Stimulated activated CD8-positive, alpha-beta memory T cell treated with anti-CD3 and anti-CD28 coated beads, Interleukin-12 subunit alpha, Interleukin-12 subunit beta, amount 100 ng/mL, for 1 hour (primary cell): ENCODE data around the gene SCGN.

Source experiments
- DNase-seq: peaks from one replicate; pipeline ENCODE4 v3.0.0-alpha.2; 2020; ENCODE audit warnings: low read depth

SCGN gene

GRCh38 chr6:25686856-25687255 lies 34.8 kb downstream of the SCGN start:
- no peak for DNase-seq

- DNase-seq: no peak
Observed at GRCh38 chr6:25689966-25690365, 38.0 kb downstream of the SCGN start.

DNA sequence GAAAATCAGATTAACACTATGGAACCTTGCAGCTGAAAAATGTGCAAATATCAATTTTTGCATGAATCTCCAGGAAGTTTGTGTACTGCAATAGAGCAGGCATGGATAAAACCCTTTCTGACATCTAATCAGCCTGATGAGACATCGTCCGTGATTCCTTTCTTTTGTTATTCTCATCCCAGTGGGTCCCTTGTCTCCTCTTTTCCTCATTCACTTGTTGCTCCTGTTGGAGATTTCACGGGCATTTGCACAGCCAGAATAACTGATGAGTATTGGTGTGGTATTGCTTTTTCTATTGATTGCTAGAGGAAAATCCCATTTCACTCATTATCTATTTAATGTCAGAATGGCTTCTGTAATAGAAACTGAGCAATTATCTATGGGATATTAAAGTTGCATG lies 39.9 kb downstream of the SCGN start:
- no peak for DNase-seq

DNA sequence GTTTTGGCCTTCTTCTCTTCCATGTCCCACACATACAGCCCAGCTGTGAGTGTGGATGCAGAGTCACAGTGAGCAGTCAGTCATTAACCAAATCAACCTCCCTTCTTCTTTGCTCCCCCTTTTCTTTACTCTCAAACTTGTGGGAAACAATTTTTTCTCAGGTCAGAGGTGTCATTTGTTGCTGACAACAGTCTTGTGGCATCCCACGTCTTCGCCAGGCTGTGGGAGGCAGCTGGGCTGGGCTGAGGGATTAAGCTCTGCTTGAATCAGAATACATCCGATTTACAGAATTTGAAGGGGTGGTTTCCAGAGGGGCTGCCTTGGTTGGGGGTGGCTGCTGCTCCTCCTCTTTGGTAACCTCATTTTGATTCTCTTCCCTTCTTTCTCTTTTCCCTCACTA lies 40.5 kb downstream of the SCGN start:
- no peak for DNase-seq

DNA sequence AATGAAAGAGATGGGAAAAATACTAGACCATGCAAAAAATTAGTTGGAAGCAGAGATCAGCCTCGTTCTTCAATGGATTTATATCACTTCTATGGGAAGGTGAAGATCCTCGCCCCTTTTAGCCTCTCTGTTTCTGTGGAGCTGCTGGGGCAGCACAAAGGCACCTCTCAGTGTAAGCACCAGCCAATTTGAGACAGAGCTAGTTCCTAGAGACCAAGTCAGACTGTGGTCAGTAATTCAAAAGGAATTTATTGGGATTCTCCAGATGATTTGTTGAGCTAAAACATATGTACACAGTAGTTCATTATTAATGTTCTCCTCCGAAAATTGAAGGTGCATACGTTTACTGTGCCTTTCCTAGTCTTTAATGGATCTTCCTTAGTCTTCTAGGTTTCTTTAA lies 42.4 kb downstream of the SCGN start:
- no peak for DNase-seq

DNA sequence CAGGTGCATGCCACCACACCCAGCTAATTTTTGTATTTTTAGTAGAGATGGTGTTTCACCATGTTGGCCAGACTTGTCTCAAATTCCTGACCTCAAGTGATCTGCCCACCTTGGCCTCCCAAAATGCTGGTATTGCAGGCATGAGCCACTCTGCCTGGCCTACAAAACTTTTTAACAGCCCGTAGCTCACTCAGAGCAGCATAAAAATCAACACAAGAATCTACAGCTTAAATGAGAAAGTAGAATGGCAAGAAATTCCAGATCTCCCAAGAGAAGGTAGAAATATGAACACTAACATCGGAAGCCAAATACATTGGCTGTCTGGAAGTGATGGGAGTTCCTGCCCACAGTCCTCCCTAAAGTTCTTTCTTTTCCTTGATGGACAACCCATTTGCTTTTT lies 43.7 kb downstream of the SCGN start:
- DNase-seq: no peak

DNA sequence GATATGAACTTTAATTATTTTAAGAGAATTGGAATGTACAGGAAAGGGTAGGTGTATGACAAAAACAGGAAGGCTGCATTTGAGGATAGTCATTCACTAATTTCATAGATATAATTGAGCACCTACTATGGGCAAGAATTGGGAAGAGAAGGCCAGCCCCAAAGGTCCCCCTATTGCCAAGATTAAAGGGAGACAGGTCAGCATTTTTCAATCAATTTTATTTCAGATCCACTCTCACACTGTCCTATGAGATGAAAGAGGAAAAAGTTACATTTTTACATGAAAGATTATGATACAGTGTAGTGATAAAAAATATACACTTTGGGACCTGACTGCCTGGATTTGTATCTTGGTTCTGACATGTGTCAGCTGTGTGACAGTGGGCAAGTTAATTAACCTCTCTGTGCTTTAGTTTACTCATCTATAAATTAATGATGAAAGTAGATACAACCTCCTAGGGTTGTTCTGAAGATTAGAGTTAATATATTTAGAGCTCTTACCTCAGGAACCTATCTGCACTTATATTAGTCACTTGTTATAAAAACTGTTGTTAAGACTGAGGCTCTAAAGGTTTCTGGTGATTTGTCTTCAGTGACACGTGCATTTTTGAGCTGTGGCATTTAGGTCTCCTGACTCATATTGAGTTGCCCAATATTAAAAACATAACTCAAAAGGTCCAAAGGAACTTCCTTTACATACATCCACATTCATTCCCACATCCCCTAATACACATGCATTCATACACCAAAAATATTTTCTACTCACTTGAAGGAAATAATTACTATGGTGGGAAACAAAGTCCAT lies 45.7 kb downstream of the SCGN start:
- DNase-seq: no peak

- DNase-seq: no peak
Observed at GRCh38 chr6:25698631-25699030, 46.6 kb downstream of the SCGN start.

DNA sequence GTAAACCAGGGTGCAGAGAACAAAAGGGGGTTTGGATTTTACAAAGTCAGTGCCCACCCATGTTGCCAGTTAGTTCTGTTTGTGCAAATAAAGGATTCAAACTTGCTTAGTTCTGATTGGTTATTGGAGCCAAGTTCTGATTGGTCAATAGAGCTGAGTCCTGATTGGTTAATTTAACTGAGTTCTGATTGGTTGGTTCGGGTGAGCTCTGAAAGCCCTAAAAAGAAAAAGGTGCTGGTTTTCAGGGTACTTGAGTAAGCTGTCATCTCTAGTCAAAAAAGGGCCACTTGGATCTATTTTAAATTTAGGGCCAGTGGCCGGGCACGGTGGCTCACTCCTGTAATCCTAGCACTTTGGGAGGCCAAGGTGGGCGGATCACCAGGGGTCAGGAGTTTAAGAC lies 47.6 kb downstream of the SCGN start:
- DNase-seq: no peak

DNA sequence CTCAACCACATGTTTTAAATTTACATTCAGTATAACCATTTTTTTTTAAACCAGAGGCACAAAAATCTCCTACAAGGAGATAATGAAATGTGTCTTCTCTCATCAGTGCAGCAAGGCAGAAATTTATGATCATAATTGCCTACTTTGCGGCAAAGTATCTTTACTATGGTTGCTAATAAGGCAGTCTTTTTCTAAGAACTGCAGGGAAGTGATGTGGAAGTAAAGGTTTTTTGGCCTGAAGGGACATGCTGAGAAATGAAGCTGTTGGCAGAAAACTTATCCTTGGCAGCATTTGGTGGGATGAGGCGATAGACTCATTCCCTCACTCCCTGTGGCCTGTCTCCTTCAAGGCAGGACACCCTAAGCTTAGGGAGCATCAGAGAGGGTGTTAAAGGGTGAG lies 48.7 kb downstream of the SCGN start:
- DNase-seq: no peak

GRCh38 chr6:25701807-25702206 lies 49.8 kb downstream of the SCGN start:
- DNase-seq: no peak

- DNase-seq: no peak
Observed at GRCh38 chr6:25703005-25703404, 51.0 kb downstream of the SCGN start.

DNA sequence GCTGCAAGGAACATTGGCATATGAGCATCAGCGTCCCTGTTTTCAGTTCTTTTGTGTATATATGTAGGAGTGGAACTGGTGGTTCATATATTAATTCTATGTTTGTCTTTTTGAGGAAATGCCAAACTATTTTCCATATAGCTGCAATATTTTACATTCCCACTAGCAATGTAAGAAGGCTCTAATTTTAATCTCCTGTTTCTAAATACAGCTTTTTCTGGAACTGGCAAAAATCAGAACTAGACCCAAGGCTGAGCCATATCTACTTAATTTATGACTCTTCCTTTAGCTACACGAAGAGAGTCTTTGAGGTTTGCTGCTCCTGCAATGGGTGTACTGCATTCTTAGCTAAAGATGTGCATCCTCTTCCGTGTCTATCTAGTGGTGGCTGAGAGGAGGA lies 52.0 kb downstream of the SCGN start:
- no peak for DNase-seq

DNA sequence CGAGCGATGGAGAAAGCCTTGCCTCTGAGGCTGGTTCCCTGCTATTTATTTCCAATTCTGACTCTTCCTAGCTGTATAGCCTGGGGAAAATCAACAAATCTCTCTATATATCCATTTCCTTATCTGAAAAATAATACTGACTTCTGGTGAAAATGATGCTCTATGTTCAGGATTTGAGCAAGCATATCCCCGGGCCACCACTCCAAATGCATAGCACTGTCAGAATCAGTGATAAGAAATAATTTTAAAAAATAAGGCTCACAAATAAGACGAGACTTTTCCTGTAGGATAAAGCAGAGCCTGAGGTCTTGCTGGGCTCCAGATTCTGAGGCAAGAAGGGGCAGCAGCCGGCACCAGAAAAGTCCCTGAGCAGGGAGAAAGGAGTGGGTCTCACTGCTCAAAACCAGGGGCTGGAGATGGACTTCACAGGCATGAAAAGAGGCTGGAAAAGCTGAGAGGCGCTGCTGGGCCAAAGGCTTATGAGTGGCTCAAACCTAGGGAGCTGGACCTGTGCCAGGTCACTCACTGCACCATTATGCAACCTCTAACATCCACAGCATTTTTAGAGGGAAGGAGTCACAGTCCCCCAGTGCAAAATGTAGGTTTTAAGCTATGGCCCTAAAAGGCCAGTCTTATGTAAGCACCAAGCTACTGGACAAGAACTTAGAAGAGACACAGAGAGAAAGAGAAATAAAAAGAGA lies 54.4 kb downstream of the SCGN start:
- DNase-seq: no peak

- no peak for DNase-seq
Observed at GRCh38 chr6:25709761-25710160, 57.7 kb downstream of the SCGN start.

DNA sequence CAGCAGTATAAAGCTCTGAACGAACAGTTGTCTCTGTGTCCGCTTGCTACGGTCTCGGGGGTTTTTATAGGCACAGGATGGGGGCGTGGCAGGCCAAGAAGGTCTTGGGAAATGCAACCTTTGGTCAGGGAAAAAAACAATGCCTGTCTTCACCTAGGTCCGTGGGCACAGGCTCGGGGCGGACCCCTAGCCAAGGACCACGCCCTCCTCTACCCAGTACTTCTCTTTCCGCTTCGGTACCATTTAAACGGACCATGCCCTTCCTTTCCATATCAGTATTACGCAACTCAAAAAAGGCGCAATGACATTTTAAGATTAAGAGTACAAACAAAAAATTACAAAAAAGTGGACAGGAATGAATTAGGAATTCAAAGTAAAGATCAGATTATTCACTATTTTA lies 58.3 kb downstream of the SCGN start:
- no peak for DNase-seq

GRCh38 chr6:25713824-25714223 lies 61.8 kb downstream of the SCGN start:
- no peak for DNase-seq

DNA sequence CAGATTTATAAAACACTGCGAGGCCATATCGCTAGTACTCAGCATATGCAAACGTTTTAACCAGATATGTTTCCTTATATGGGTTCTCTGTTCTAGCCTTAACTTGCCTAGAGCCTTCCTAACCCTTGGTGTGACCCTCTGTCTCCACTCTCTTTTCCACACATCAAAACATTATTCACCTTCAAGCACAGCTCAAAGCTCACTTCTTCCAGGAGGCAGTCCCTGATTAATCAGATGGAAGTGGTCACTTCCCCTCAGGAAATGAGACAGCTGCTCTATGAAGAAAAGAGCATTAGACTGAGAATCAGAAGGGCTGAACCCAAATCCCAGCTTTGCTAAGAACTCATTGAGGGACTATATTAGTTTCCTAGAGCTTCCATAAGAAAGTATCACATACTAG lies 62.8 kb downstream of the SCGN start:
- no peak for DNase-seq

GRCh38 chr6:25715794-25716193 lies 63.8 kb downstream of the SCGN start:
- DNase-seq: no peak

DNA sequence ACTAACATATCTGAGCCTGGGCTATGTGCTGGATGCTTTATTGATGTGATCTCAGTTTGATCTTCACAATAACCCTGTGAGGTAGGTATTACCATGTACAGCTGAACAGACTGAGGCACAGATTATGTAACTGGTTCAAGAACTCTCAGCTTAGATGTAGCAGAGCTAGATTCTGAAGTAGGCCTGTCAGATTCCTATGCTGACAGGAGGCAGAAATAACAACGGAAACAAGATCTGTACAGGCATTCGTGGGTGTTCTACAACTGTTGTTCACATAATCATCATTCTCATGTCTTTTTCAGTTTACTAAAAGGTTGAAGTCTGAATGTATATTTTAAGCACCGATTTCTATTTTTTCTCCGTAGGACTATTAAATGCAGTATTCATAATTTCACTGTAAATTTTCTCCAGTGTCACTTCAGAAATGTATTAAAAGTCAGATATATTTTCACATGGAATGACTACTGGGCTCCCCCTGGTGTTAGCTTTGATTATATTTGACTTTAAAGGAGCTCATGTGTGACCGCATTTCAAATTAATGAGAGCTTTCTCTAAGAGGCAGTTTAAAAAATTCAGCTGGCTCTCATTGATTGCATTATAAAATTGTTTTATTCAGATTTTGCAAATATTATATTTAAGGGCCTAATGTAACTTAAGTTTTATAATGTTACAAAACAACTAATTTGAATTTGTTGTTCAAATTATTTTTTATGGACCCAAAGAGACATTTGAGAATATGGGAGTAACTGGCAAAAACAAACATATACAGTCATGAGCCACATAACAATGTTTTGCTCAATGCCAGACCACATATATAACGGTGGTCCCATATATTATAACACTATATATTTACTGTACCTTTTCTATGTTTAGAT lies 66.1 kb downstream of the SCGN start:
- DNase-seq: no peak

DNA sequence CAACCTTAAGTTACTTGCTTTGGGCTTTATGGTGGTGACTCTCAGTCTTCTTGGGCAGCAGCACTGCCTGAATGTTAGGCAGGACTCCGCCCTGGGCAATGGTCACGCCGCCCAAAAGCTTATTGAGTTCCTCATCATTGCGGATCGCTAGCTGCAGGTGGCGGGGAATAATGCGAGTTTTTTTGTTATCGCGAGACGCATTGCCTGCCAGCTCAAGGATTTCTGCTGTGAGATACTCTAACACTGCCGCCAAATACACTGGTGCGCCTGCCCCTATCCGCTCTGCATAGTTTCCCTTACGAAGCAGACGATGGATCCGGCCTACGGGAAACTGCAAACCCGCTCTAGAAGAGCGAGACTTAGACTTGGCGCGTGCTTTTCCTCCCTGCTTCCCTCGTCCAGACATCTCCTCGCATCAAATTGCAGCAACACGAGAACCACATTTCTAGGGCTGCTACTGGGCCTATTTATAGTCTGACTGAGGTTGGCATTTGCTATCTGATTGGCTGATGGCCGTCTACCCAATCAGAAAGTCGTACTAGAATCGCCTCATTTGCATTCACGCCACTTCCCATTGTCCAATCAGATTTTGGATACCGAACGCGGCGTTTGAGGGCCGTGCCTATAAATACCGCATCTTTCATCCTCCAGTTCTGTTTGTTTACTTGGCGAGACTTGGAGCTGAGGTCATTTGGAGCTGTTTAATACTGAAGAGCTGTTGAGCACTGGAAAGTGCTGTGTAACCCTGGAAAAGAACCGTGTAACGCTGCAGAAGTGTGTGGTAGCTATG lies 74.3 kb downstream of the SCGN start:
- no peak for DNase-seq

DNA sequence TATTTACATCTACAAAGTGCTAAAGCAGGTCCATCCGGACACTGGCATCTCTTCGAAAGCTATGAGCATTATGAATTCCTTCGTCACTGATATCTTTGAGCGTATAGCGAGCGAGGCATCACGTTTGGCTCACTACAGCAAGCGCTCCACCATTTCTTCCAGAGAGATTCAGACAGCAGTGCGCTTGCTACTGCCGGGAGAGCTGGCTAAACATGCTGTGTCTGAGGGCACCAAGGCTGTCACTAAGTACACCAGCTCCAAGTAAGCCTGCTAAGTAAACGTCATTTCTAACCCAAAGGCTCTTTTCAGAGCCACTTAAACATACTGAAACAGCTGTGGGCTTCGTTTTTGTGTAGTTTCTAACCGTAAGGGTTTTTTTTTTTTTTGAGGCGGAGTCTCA lies 75.0 kb downstream of the SCGN start:
- no peak for DNase-seq
